HCT116 (cell line): Measurements from ENCODE around the gene PNMT. TPM values are rescaled to one million over a fixed set of nuclear protein-coding genes. Genes with fewer than 3 reads are reported as not detected.
"Not testable (repeated sequence)": the region's sequence is repeated elsewhere in the genome, so short reads cannot be mapped to it uniquely, and the experiment has no call there.

Source experiments
- ATAC-seq: fragments of 200-7000 bp; cut with Tn5 transposase; 2 replicates; pipeline ENCODE4 v1.9.1; 2020; ENCODE audit warnings: mild to moderate bottlenecking, moderate library complexity
- BruUV-seq: library from RNA; stranded (reverse); fragments of 400-500 nt; replicated peaks from 2 replicates; lab custom pipeline; 2021; lab: Mats Ljungman, UMichigan
- CTCF ChIA-PET: fragments of 300-600 bp; sonication (Branson Sonifier 250); formaldehyde crosslinking; loops from one replicate; lab custom pipeline; 2021; ENCODE audit warnings: antibody characterized with exemption; lab: Charles Lee
- POLR2A ChIA-PET: fragments of 300-600, 350-600 bp; sonication (Branson Sonifier 250); formaldehyde crosslinking; loops from one replicate; lab custom pipeline; 2021; ENCODE audit warnings: antibody characterized with exemption; lab: Charles Lee
- RAD21 ChIA-PET, 2 experiments: fragments of 300-600 bp; sonication (Branson Sonifier 250); formaldehyde crosslinking; loops; one replicate each; lab custom pipeline; 2023; ENCODE audit warnings: low total read pairs in 2 of 2; ENCODE audit not compliant: uncharacterized antibody in 2 of 2, unreplicated experiment in 2 of 2, low non-redundant PET in 1 of 2; lab: Charles Lee
- DNase-seq: peaks from one replicate; pipeline ENCODE4 v3.0.0-alpha.2; 2010; ENCODE audit warnings: low read depth, low spot score
- H2AFZ ChIP-seq: fragments of 200-600 bp; shearing (Covaris generic), sonication (generic); 2 replicates; pipeline ENCODE4 v1.6.1; 2017; ENCODE audit warnings: low read depth, mixed run types, mixed read lengths, antibody characterized with exemption, low read length; ENCODE audit not compliant: poor library complexity, severe bottlenecking
- H3K27ac ChIP-seq: 2 replicates; pipeline ENCODE4 v1.5.1; 2012; ENCODE audit warnings: low read depth, low read length
- H3K27me3 ChIP-seq: fragments of 200-600 bp; sonication (generic); 2 replicates; pipeline ENCODE4 v1.6.1; 2016; ENCODE audit warnings: mixed run types, low read length, mixed read lengths; ENCODE audit not compliant: insufficient read depth
- H3K36me3 ChIP-seq, 2 experiments: fragments of 200-500 bp in 1 of 2; fragments of 200-600 bp in 1 of 2; sonication (Bioruptor generic) in 1 of 2; sonication (generic) in 1 of 2; 2 replicates each; pipeline versions ENCODE4 v1.5.1 to v1.6.1; 2014 to 2016; ENCODE audit warnings: low read length in 2 of 2, inconsistent platforms in 1 of 2, mixed read lengths in 1 of 2, mixed run types in 1 of 2; ENCODE audit not compliant: insufficient read depth in 2 of 2, control insufficient read depth in 1 of 2
- H3K4me1 ChIP-seq, 2 experiments: fragments of 200-600 bp in 1 of 2; sonication (generic) in 1 of 2; 2 replicates each; pipeline versions ENCODE4 v1.5.1 to v1.6.1; 2012 to 2017; ENCODE audit warnings: low read length in 2 of 2, inconsistent platforms in 1 of 2, mild to moderate bottlenecking in 1 of 2, mixed read lengths in 1 of 2, mixed run types in 1 of 2, moderate library complexity in 1 of 2; ENCODE audit not compliant: insufficient read depth in 2 of 2, control insufficient read depth in 1 of 2
- H3K4me2 ChIP-seq: fragments of 200-600 bp; sonication (generic); 2 replicates; pipeline ENCODE4 v1.6.1; 2017; ENCODE audit warnings: mixed run types, low read length, mixed read lengths
- H3K4me3 ChIP-seq, 2 experiments: fragments of 200-600 bp in 1 of 2; sonication (generic) in 1 of 2; replicated peaks in 1 of 2; 2 replicates each; pipeline ENCODE4 v1.5.1; 2011 to 2016; ENCODE audit warnings: low read length in 2 of 2, control low read depth in 1 of 2, low read depth in 1 of 2, mild to moderate bottlenecking in 1 of 2, mixed read lengths in 1 of 2, mixed run types in 1 of 2
- H3K79me2 ChIP-seq: fragments of 200-600 bp; sonication (generic); 2 replicates; pipeline ENCODE4 v1.6.1; 2017; ENCODE audit warnings: mild to moderate bottlenecking, mixed run types, low read length, moderate library complexity, mixed read lengths; ENCODE audit not compliant: insufficient read depth
- H3K9ac ChIP-seq: fragments of 200-600 bp; sonication (generic); 2 replicates; pipeline ENCODE4 v1.6.1; 2016; ENCODE audit warnings: low read length, mixed read lengths
- H3K9me2 ChIP-seq: fragments of 200-600 bp; sonication (generic), shearing (Covaris generic); 2 replicates; pipeline ENCODE4 v1.6.1; 2017; ENCODE audit warnings: mixed run types, mild to moderate bottlenecking, moderate library complexity; ENCODE audit not compliant: insufficient read depth
- H3K9me3 ChIP-seq, 2 experiments: fragments of 200-500 bp in 1 of 2; fragments of 200-600 bp in 1 of 2; sonication (Bioruptor generic) in 1 of 2; sonication (generic) in 1 of 2; 2 replicates each; pipeline ENCODE4 v1.6.1; 2014 to 2017; ENCODE audit warnings: low read length in 2 of 2, mixed read lengths in 2 of 2, inconsistent platforms in 1 of 2, low read depth in 1 of 2, mild to moderate bottlenecking in 1 of 2, mixed run types in 1 of 2, moderate library complexity in 1 of 2; ENCODE audit not compliant: control insufficient read depth in 1 of 2, insufficient read depth in 1 of 2
- H4K20me1 ChIP-seq: fragments of 200-600 bp; sonication (generic), shearing (Covaris generic); 2 replicates; pipeline ENCODE4 v1.6.1; 2017; ENCODE audit warnings: mixed run types, mild to moderate bottlenecking, moderate library complexity; ENCODE audit not compliant: insufficient read depth
- ATF3 ChIP-seq: IDR thresholded peaks from 2 replicates; pipeline ENCODE4 v1.6.1; 2012
- CEBPB ChIP-seq: IDR thresholded peaks from 2 replicates; pipeline ENCODE4 v1.6.1; 2012; ENCODE audit warnings: low read depth
- CTCF ChIP-seq, 3 experiments: fragments of 200-600 bp in 1 of 3; sonication (generic) in 1 of 3; IDR thresholded peaks in 2 of 3; conservative IDR thresholded peaks in 1 of 3; 2 replicates each; pipeline ENCODE4 v1.5.1; 2012 to 2017; ENCODE audit warnings: low read depth in 2 of 3, low read length in 2 of 3, antibody characterized with exemption in 1 of 3, borderline replicate concordance in 1 of 3, control low read depth in 1 of 3, mild to moderate bottlenecking in 1 of 3, mixed read lengths in 1 of 3, mixed run types in 1 of 3, moderate library complexity in 1 of 3; ENCODE audit not compliant: insufficient read depth in 1 of 3
- EGR1 ChIP-seq: IDR thresholded peaks from 2 replicates; pipeline ENCODE4 v1.6.1; 2012; ENCODE audit warnings: low read depth
- FOSL1 ChIP-seq: IDR thresholded peaks from 2 replicates; pipeline ENCODE4 v1.6.1; 2012; ENCODE audit warnings: low read depth
- JUND ChIP-seq: IDR thresholded peaks from 2 replicates; pipeline ENCODE4 v1.6.1; 2012
- MAX ChIP-seq: IDR thresholded peaks from 2 replicates; pipeline ENCODE4 v1.6.1; 2012
- POLR2A ChIP-seq: IDR thresholded peaks from 2 replicates; pipeline ENCODE4 v1.7.0; 2011; ENCODE audit warnings: borderline replicate concordance; ENCODE audit not compliant: insufficient read depth, insufficient read length; ENCODE audit errors: extremely low read depth
- SIN3A ChIP-seq: IDR thresholded peaks from 2 replicates; pipeline ENCODE4 v1.6.1; 2012; ENCODE audit warnings: low read depth
- SP1 ChIP-seq: IDR thresholded peaks from 2 replicates; pipeline ENCODE4 v1.6.1; 2012; ENCODE audit warnings: low read depth
- SRF ChIP-seq: IDR thresholded peaks from 2 replicates; pipeline ENCODE4 v1.6.1; 2012; ENCODE audit warnings: low read depth
- TCF7L2 ChIP-seq: IDR thresholded peaks from 2 replicates; pipeline ENCODE4 v1.7.0; 2011; ENCODE audit warnings: borderline replicate concordance, inconsistent platforms; ENCODE audit not compliant: insufficient read depth, insufficient read length; ENCODE audit errors: extremely low read depth
- YY1 ChIP-seq: IDR thresholded peaks from 2 replicates; pipeline ENCODE4 v1.6.1; 2011; ENCODE audit warnings: low read length, low read depth, moderate library complexity, mild to moderate bottlenecking; ENCODE audit not compliant: insufficient replicate concordance; ENCODE audit errors: extremely low read depth
- ZBTB33 ChIP-seq: IDR thresholded peaks from 2 replicates; pipeline ENCODE4 v1.6.1; 2011; ENCODE audit warnings: mild to moderate bottlenecking, low read length, moderate library complexity; ENCODE audit not compliant: insufficient replicate concordance; ENCODE audit errors: extremely low read depth
- ZFX ChIP-seq: fragments of 450-650 bp; IDR thresholded peaks from 2 replicates; pipeline ENCODE4 v1.6.1; 2017
- intact Hi-C: fragments of 100-400 bp; cut with micrococcal nuclease; formaldehyde crosslinking; loops from 2 replicates; pipeline ENCODE4 v1.10.0; 2022
- total RNA-seq: library from RNA; stranded (reverse); gene quantifications from one replicate; pipeline ENCODE4 v1.2.1, GENCODE V29; 2021; ENCODE audit not compliant: unreplicated experiment

The PNMT gene
- total RNA-seq, 1 experiment from 2014 or later: not detected

GRCh38 chr17:39709998-39710964 is 42.0 kb downstream of the PNMT start:
- Histone ChIP-seq H3K27ac (no peak overlapping the region), H3K9me3 (no peaks in the 10 kb centered on the region), H4K20me1 (no peaks in the 10 kb centered on the region), H3K4me3 (no peak overlapping the region), H3K9ac (no peak overlapping the region), H3K9me2 (no peaks in the 10 kb centered on the region), H3K36me3 (peaks cover 4 to 30% of the 10 kb centered on the region in 2 experiments; a peak in 2 of 4 replicates), H3K27me3 (no peaks in the 10 kb centered on the region), H2AFZ (no peak overlapping the region), H3K4me2 (no peak overlapping the region), H3K79me2 (peaks cover 11% of the 10 kb centered on the region; the same call in 1 of the 2 replicates), H3K4me1 (peaks cover 18 to 19% of the 10 kb centered on the region in 2 experiments)
- ChIA-PET POLR2A (no interaction called here), RAD21 (no interaction called here), CTCF (interaction anchor here (0.6 to 1.2 kb wide), 2 partner anchors 10 to 163 kb away, joined by 3 read pairs; partner anchors contain the start of gene ERBB2)
- ATAC-seq (no peak), DNase-seq (no peak)
- BruUV-seq: no TSS peak
- intact Hi-C loops: no loop called here
- no peak for TF ChIP-seq CTCF (IDR thresholded peaks at IDR 0.05 in 2 of 3, conservative IDR thresholded peaks at IDR 0.05 in 1 of 3; ENCODE audit: borderline replicate concordance in 1 of 3, insufficient read depth in 1 of 3, low read depth in 2 of 3, low read length in 2 of 3)
- TF ChIP-seq FOSL1: no peak
- TF ChIP-seq SP1: no peak
- no peak for TF ChIP-seq SRF
- no peak for TF ChIP-seq ATF3
- TF ChIP-seq YY1: no peak
- no peak for TF ChIP-seq MAX
- TF ChIP-seq ZBTB33: no peak
- no peak for TF ChIP-seq TCF7L2
- no peak for TF ChIP-seq CEBPB
- TF ChIP-seq JUND: no peak
- no peak for TF ChIP-seq POLR2A
- no peak for TF ChIP-seq EGR1
- TF ChIP-seq ZFX: no peak
- TF ChIP-seq SIN3A: no peak

- H4K20me1 ChIP-seq, intact Hi-C loops, DNase-seq, H3K79me2 ChIP-seq, H3K9me3 ChIP-seq, RAD21 ChIA-PET, H3K4me3 ChIP-seq, H3K4me2 ChIP-seq, BruUV-seq, H3K27me3 ChIP-seq, ATAC-seq, H2AFZ ChIP-seq, H3K9me2 ChIP-seq, POLR2A ChIA-PET, H3K9ac ChIP-seq, H3K27ac ChIP-seq: not testable (repeated sequence)
- CTCF ChIA-PET: interaction anchor here (0.6 to 1.2 kb wide), 2 partner anchors 11 to 164 kb away, joined by 3 read pairs; partner anchors contain the start of gene ERBB2
- Histone ChIP-seq H3K36me3 (peaks cover 4 to 32% of the 10 kb centered on the region in 2 experiments; a peak in 3 of 4 replicates), H3K4me1 (peaks cover 10 to 12% of the 10 kb centered on the region in 2 experiments)
These were observed 42.8 kb downstream of the PNMT start for GRCh38 chr17:39711071-39711470.
